K562 (cell line): ENCODE data around the gene SMURF1. TPM values are rescaled to one million over a fixed set of nuclear protein-coding genes. Genes with fewer than 3 reads are reported as not detected.

Experiments used
- BCL6 ChIP-seq: fragments of 250-450 bp; sonication (Bioruptor Pico); IDR thresholded peaks from 2 replicates; pipeline ENCODE4 v1.4.0; 2020
- BMI1 ChIP-seq: fragments of 150-350 bp; IDR thresholded peaks from 2 replicates; pipeline ENCODE4 v1.6.1; 2014; ENCODE audit warnings: low read length
- CCAR2 ChIP-seq: fragments of 200-400 bp; formaldehyde crosslinking; IDR thresholded peaks from 2 replicates; pipeline ENCODE4 v1.6.1; 2017; ENCODE audit warnings: mild to moderate bottlenecking, low read depth, low read length
- GATAD2A ChIP-seq: fragments of 450-650 bp; IDR thresholded peaks from 2 replicates; pipeline ENCODE4 v1.6.1; 2017
- HEY1 ChIP-seq: fragments of 250-450 bp; sonication (Bioruptor Pico); IDR thresholded peaks from 2 replicates; pipeline ENCODE4 v1.5.0; 2020; ENCODE audit warnings: mild to moderate bottlenecking, moderate library complexity, borderline replicate concordance
- HSF4 ChIP-seq: fragments of 250-450 bp; sonication (Bioruptor Pico); IDR thresholded peaks from 2 replicates; pipeline ENCODE4 v2.1.2; 2022; ENCODE audit warnings: mild to moderate bottlenecking, moderate library complexity, borderline replicate concordance
- KDM5B ChIP-seq: fragments of 200-600 bp; sonication (generic); IDR thresholded peaks from 2 replicates; pipeline ENCODE4 v1.6.1; 2012; ENCODE audit warnings: low read depth, mild to moderate bottlenecking, moderate library complexity, low read length, control low read depth, inconsistent platforms; ENCODE audit not compliant: insufficient replicate concordance
- KLF6 ChIP-seq: fragments of 250-450 bp; sonication (Bioruptor Pico); IDR thresholded peaks from 2 replicates; pipeline ENCODE4 v1.4.0; 2020; ENCODE audit warnings: mild to moderate bottlenecking, moderate library complexity, borderline replicate concordance
- LARP7 ChIP-seq: fragments of 450-650 bp; IDR thresholded peaks from 2 replicates; pipeline ENCODE4 v1.6.1; 2016
- MTA1 ChIP-seq: fragments of 450-650 bp; IDR thresholded peaks from 2 replicates; pipeline ENCODE4 v1.6.1; 2017; ENCODE audit warnings: borderline replicate concordance
- MTA3 ChIP-seq: fragments of 450-650 bp; formaldehyde crosslinking; IDR thresholded peaks from 2 replicates; pipeline ENCODE4 v1.6.1; 2017; ENCODE audit warnings: mild to moderate bottlenecking, borderline replicate concordance
- NR1H2 ChIP-seq: sonication (generic); formaldehyde crosslinking; IDR thresholded peaks from 2 replicates; pipeline ENCODE4 v1.4.0; 2020; ENCODE audit warnings: mild to moderate bottlenecking, missing genetic modification reagents
- PPARD ChIP-seq: fragments of 250-450 bp; sonication (Bioruptor Pico); IDR thresholded peaks from 2 replicates; pipeline ENCODE4 v1.8.0; 2022; ENCODE audit warnings: inconsistent platforms, mild to moderate bottlenecking, moderate library complexity
- RFX5 ChIP-seq: IDR thresholded peaks from 2 replicates; pipeline ENCODE4 v1.6.1; 2011; ENCODE audit warnings: low read depth, mild to moderate bottlenecking, improper control_type of control experiment, low read length
- TSC22D4 ChIP-seq: fragments of 450-650 bp; IDR thresholded peaks from 2 replicates; pipeline ENCODE4 v1.6.1; 2016; ENCODE audit warnings: missing genetic modification characterization, missing biosample characterization, control low read depth
- ZEB2 ChIP-seq: fragments of 450-650 bp; IDR thresholded peaks from 2 replicates; pipeline ENCODE4 v1.6.1; 2016
- ZNF384 ChIP-seq: IDR thresholded peaks from 2 replicates; pipeline ENCODE4 v1.6.1; 2012; ENCODE audit warnings: low read depth, low read length, improper control_type of control experiment
- polyA plus RNA-seq, 8 experiments: library from polyadenylated mRNA; depleted of rRNA in 4 of 8; stranded (reverse) in 5 of 8; unstranded in 3 of 8; fragments of >200 nt; fragmentation: Nextera tagmentation in 2 of 8; fragmentation: Illumina TruSeq in 1 of 8; extraction: Ambion mirVana in 2 of 8; extraction: Trizol in 1 of 8; gene quantifications; 2 replicates each; pipeline versions ENCODE4 v1.2.1 to v1.2.3, GENCODE V29; 2011 to 2014; ENCODE audit warnings: inconsistent platforms in 1 of 8, missing spikeins in 1 of 8
- total RNA-seq, 7 experiments: library from RNA; depleted of rRNA in 6 of 7; stranded (reverse); fragments of >200 nt in 6 of 7; fragmentation: Illumina TruSeq in 2 of 7; extraction: Trizol in 2 of 7; gene quantifications; 2 replicates each; pipeline versions ENCODE4 v1.2.1 to v1.2.3, GENCODE V29; 2011 to 2021; ENCODE audit warnings: low replicate concordance in 1 of 7
- TF ChIP-seq, protein P1 (sequence below): sonication (generic); formaldehyde crosslinking; IDR thresholded peaks from 2 replicates; pipeline ENCODE4 v1.8.1; 2023; ENCODE audit warnings: mild to moderate bottlenecking, missing genetic modification reagents
- TF ChIP-seq, protein P2 (sequence below): fragments of 250-450 bp; sonication (Bioruptor Pico); IDR thresholded peaks from 2 replicates; pipeline ENCODE4 v1.4.0; 2020; ENCODE audit warnings: mild to moderate bottlenecking, moderate library complexity, borderline replicate concordance
- TF ChIP-seq, protein P3 (sequence below): fragments of 450-650 bp; IDR thresholded peaks from 2 replicates; pipeline ENCODE4 v1.6.1; 2017; ENCODE audit warnings: mild to moderate bottlenecking, moderate library complexity
- TF ChIP-seq, protein P4 (sequence below): fragments of 250-450 bp; sonication (Bioruptor Pico); IDR thresholded peaks from 2 replicates; pipeline ENCODE4 v1.4.0; 2020; ENCODE audit warnings: borderline replicate concordance
- TF ChIP-seq, protein P5 (sequence below): sonication (generic); IDR thresholded peaks from 2 replicates; pipeline ENCODE4 v1.6.1; 2016

The SMURF1 gene
- total and polyA plus RNA-seq, 9 of the 15 experiments (the other 6 are each of a cell fraction or from before 2014, with no cell fraction given) = 1.0 to 20.1 (median 12.6) TPM

DNA sequence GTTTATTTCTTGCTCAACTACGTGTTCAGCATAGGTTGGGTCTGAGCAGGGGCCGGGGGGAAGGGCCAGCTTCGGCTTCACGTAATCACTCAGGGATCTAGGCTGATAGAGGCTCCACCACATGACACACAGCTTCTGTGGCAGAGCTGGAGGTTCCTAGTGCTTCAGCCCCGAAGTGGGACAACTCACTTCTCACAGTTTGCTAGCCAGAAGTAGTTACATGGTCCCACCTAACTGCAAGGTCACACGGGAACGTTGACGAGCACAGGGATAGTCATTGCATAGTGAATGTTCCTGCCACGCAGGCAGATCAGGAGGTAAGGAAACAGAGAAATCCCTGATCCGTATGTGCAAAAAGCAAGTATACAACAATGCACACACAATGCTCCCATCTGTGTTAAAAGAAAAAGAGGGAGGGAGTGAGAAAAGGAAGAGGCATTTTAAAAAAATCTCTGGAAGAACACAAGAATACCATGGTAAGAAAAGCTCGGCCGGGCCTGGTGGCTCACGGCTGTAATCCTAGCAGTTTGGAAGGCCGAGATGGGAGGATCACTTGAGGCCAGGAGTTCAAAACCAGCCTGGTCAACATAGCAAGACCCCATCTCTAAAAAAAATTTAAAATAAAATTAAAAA is 16.9 kb downstream of the SMURF1 start (continued):
- peak; percentile 49 for TF ChIP-seq KDM5B
- TF ChIP-seq PPARD (CRISPR knock-in tag) = no peak
- TF ChIP-seq CCAR2 = no peak
- no peak for TF ChIP-seq KLF6 (CRISPR knock-in tag)
- peak; percentile 76; the same call in 1 of the 2 replicates for TF ChIP-seq MTA3
- TF ChIP-seq, protein P1, sequence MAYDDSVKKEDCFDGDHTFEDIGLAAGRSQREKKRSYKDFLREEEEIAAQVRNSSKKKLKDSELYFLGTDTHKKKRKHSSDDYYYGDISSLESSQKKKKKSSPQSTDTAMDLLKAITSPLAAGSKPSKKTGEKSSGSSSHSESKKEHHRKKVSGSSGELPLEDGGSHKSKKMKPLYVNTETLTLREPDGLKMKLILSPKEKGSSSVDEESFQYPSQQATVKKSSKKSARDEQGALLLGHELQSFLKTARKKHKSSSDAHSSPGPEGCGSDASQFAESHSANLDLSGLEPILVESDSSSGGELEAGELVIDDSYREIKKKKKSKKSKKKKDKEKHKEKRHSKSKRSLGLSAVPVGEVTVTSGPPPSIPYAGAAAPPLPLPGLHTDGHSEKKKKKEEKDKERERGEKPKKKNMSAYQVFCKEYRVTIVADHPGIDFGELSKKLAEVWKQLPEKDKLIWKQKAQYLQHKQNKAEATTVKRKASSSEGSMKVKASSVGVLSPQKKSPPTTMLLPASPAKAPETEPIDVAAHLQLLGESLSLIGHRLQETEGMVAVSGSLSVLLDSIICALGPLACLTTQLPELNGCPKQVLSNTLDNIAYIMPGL (CRISPR knock-in tag) = no peak
- TF ChIP-seq HSF4 (CRISPR knock-in tag) = no peak
- no peak for TF ChIP-seq BMI1
- TF ChIP-seq BCL6 = no peak
- no peak for TF ChIP-seq MTA1
- no peak for TF ChIP-seq ZEB2
- TF ChIP-seq, protein P2, sequence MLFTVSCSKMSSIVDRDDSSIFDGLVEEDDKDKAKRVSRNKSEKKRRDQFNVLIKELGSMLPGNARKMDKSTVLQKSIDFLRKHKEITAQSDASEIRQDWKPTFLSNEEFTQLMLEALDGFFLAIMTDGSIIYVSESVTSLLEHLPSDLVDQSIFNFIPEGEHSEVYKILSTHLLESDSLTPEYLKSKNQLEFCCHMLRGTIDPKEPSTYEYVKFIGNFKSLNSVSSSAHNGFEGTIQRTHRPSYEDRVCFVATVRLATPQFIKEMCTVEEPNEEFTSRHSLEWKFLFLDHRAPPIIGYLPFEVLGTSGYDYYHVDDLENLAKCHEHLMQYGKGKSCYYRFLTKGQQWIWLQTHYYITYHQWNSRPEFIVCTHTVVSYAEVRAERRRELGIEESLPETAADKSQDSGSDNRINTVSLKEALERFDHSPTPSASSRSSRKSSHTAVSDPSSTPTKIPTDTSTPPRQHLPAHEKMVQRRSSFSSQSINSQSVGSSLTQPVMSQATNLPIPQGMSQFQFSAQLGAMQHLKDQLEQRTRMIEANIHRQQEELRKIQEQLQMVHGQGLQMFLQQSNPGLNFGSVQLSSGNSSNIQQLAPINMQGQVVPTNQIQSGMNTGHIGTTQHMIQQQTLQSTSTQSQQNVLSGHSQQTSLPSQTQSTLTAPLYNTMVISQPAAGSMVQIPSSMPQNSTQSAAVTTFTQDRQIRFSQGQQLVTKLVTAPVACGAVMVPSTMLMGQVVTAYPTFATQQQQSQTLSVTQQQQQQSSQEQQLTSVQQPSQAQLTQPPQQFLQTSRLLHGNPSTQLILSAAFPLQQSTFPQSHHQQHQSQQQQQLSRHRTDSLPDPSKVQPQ = no peak
- TF ChIP-seq HEY1 (CRISPR knock-in tag) = no peak
- TF ChIP-seq ZNF384 = no peak
- TF ChIP-seq LARP7 = no peak
- TF ChIP-seq, protein P3, sequence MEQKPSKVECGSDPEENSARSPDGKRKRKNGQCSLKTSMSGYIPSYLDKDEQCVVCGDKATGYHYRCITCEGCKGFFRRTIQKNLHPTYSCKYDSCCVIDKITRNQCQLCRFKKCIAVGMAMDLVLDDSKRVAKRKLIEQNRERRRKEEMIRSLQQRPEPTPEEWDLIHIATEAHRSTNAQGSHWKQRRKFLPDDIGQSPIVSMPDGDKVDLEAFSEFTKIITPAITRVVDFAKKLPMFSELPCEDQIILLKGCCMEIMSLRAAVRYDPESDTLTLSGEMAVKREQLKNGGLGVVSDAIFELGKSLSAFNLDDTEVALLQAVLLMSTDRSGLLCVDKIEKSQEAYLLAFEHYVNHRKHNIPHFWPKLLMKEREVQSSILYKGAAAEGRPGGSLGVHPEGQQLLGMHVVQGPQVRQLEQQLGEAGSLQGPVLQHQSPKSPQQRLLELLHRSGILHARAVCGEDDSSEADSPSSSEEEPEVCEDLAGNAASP = no peak
- peak; percentile 47; the same call in 1 of the 2 replicates for TF ChIP-seq GATAD2A
- TF ChIP-seq TSC22D4 (tag) = no peak
- no peak for TF ChIP-seq NR1H2 (CRISPR knock-in tag)
- TF ChIP-seq RFX5 = no peak
- TF ChIP-seq, protein P4, sequence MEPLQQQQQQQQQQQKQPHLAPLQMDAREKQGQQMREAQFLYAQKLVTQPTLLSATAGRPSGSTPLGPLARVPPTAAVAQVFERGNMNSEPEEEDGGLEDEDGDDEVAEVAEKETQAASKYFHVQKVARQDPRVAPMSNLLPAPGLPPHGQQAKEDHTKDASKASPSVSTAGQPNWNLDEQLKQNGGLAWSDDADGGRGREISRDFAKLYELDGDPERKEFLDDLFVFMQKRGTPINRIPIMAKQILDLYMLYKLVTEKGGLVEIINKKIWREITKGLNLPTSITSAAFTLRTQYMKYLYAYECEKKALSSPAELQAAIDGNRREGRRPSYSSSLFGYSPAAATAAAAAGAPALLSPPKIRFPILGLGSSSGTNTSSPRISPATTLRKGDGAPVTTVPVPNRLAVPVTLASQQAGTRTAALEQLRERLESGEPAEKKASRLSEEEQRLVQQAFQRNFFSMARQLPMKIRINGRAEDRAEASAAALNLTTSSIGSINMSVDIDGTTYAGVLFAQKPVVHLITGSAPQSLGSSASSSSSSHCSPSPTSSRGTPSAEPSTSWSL (CRISPR knock-in tag) = no peak
- TF ChIP-seq, protein P5, sequence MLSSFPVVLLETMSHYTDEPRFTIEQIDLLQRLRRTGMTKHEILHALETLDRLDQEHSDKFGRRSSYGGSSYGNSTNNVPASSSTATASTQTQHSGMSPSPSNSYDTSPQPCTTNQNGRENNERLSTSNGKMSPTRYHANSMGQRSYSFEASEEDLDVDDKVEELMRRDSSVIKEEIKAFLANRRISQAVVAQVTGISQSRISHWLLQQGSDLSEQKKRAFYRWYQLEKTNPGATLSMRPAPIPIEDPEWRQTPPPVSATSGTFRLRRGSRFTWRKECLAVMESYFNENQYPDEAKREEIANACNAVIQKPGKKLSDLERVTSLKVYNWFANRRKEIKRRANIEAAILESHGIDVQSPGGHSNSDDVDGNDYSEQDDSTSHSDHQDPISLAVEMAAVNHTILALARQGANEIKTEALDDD = 0 out of 2 replicates have a peak, but pooled peaks have one; percentile 63
